Activated T-helper 1 cell treated with anti-CD3 and anti-CD28 coated beads, Interleukin-2, amount 50 U/mL, for 16 hours (primary cell): ENCODE measurements around the gene SNX32.
"Not testable (repeated sequence)": the region's sequence is repeated elsewhere in the genome, so short reads cannot be mapped to it uniquely, and the experiment has no call there.

Experiments
- DNase-seq, 2 donors: peaks; one replicate each; pipeline ENCODE4 v3.0.0-alpha.2; 2020; ENCODE audit warnings: low read depth in 1 of 2, low spot score in 1 of 2

The SNX32 gene

GRCh38 chr11:65822776-65823528, 10.8 kb upstream of the SNX32 start:
- DNase-seq = no peak

- no peak for DNase-seq
These were observed 6.6 kb upstream of the SNX32 start for GRCh38 chr11:65826984-65827735.

GRCh38 chr11:65829459-65829858, 4.3 kb upstream of the SNX32 start:
- DNase-seq = no peak

GRCh38 chr11:65832231-65832630, 1.5 kb upstream of the SNX32 start:
- DNase-seq = not testable (repeated sequence)

GRCh38 chr11:65834202-65834601, 439 bp downstream of the SNX32 start:
- DNase-seq = no peak

- DNase-seq = no peak
These were observed 8.4 kb downstream of the SNX32 start for GRCh38 chr11:65842144-65842543.

- DNase-seq = no peak
These were observed 10.0 kb downstream of the SNX32 start for GRCh38 chr11:65843811-65844210.

- DNase-seq = no peak
These were observed 10.6 kb downstream of the SNX32 start for GRCh38 chr11:65844231-65844872.

- no peak for DNase-seq
These were observed 14.0 kb downstream of the SNX32 start for GRCh38 chr11:65847746-65848145.

GRCh38 chr11:65848693-65849092, 14.9 kb downstream of the SNX32 start:
- DNase-seq = not testable (repeated sequence)

GRCh38 chr11:65849366-65849765, 15.6 kb downstream of the SNX32 start:
- DNase-seq = no peak

GRCh38 chr11:65849771-65850216, 16.0 kb downstream of the SNX32 start:
- no peak for DNase-seq

GRCh38 chr11:65850217-65851082, 16.7 kb downstream of the SNX32 start:
- DNase-seq = no peak

GRCh38 chr11:65851083-65851579, 17.4 kb downstream of the SNX32 start:
- no peak for DNase-seq

- no peak for DNase-seq
These were observed 18.2 kb downstream of the SNX32 start for GRCh38 chr11:65851811-65852507.

GRCh38 chr11:65852508-65853245, 18.9 kb downstream of the SNX32 start:
- no peak for DNase-seq

- DNase-seq = no peak
These were observed 19.6 kb downstream of the SNX32 start for GRCh38 chr11:65853246-65853979.

- DNase-seq = no peak
These were observed 20.4 kb downstream of the SNX32 start for GRCh38 chr11:65854161-65854592.
